Activated T-cell treated with anti-CD3 and anti-CD28 coated beads for 48 hours (primary cell): ENCODE measurements around the gene SKA2.
"Not testable (repeated sequence)": the region's sequence is repeated elsewhere in the genome, so short reads cannot be mapped to it uniquely, and the experiment has no call there.

Source experiments
- DNase-seq: peaks from one replicate; pipeline ENCODE4 v3.0.0-alpha.2; 2020; ENCODE audit warnings: low read depth

Gene SKA2

DNA sequence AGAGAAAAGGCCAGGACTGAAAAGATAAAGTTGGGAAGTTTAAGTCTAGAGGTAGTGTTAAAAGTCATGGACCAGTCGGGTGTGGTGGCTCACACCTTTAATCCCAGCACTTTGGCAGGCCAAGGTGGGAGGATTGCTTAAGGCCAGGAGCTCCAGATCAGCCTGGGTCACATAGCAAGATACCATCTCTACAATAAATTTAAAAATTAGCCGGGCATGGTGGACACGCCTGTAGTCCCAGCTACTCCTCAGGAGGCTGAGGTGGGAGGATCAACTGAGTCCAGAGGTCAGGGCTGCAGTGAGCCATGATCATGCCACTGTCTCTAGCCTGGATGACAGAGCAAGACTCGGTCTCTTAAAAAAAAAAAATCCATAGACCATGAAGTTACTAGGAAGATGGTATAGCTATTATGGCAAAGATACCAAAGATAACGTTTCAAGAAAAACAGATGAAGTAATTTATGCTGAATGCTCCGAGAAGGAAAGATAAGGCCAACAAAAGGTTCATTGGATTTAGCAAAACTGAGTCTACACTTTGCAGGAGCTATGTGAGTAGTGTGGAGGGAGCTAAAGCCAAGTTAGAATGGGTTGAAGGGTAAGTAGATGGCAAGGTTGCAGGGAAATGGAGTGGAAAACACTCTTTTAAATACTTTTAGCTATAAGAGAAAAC, 60.0 kb downstream of the SKA2 start:
- no peak for DNase-seq

- DNase-seq, result no peak
These were observed 61.2 kb downstream of the SKA2 start for GRCh38 chr17:59093702-59094231.

DNA sequence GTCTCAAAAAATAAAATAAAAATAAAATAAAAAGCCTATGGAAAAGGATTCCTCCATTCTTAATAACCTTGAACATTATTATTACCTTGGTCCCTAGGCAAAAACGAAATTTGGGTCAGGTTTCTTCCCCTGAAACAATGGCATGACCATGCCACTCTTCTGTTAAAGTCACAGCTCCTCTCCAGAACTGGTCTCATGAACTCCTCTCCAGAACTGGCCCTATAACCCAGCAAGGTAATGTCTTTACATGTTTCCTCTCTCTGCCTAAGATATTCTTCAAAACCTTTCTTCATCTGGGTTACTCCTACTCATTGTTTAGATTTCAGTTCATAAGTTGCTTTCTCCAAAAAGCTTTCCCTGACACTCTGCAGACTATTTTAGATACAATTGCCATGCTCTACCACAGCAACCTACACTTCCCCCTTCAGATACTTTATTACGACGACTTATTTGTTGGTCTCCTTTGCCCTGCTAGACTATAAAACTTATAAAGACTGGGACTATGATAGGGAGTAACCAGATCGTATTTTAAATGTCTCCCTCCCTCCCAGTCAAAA, 61.8 kb downstream of the SKA2 start:
- no peak for DNase-seq

- not testable (repeated sequence) for DNase-seq
These were observed 64.4 kb downstream of the SKA2 start for GRCh38 chr17:59090593-59090992.

DNA sequence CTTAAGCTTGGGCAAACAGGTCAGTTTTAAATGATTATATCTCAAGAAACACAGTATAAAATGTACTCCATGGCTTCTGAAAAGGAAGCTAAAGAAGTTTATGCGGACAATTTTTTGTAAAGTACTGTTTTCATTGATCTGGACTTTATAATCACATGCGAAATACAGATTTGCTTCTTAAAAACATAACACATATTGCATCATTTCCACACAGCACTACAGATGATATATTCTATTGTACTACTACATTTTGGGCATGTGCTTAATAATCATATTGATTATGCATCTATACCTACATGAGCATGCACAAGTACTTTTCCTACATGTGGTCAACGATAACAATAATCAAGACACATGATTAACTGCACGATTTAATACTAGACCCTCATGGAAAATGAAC, 70.8 kb downstream of the SKA2 start:
- no peak for DNase-seq

- no peak for DNase-seq
These were observed 80.5 kb downstream of the SKA2 start for GRCh38 chr17:59074494-59074893.

GRCh38 chr17:59073972-59074371, 81.0 kb downstream of the SKA2 start:
- DNase-seq, result no peak

GRCh38 chr17:59069856-59070255, 85.1 kb downstream of the SKA2 start:
- DNase-seq, result no peak

- DNase-seq, result no peak
These were observed 87.2 kb downstream of the SKA2 start for GRCh38 chr17:59067756-59068155.

DNA sequence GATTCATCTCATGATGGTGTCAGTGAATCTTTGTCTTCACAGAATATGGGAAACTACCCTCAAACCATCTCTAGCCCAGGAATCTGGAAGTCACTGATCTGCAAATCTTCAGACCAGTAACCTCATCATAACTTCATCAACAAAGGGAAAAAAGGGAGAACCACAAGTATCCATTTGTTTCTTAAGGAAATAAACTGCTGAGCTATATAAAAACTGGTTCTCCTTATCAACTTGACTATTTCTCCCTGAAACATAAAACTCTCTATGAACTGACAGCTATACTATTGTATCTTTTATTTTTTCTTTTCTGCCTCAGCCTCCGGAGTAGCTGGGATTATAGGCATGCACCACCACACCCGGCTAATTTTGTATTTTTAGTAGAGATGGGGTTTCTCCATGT, 87.6 kb downstream of the SKA2 start:
- no peak for DNase-seq

GRCh38 chr17:59062509-59062908, 92.5 kb downstream of the SKA2 start:
- no peak for DNase-seq
